HEK293 (cell line): ENCODE data around the gene PHACTR1.

Experiments used
- CTCF ChIA-PET: fragments of 350-600 bp; formaldehyde crosslinking; extraction: SDS; loops from one replicate; lab custom pipeline; 2021; ENCODE audit warnings: antibody characterized with exemption; lab: Yijun Ruan, JAX
- POLR2A ChIA-PET: fragments of 300-600 bp; formaldehyde crosslinking; extraction: SDS; loops from one replicate; lab custom pipeline; 2020; ENCODE audit warnings: antibody characterized with exemption, inconsistent platforms; lab: Yijun Ruan, JAX
- H3K27ac ChIP-seq: fragments of 200-500 bp; sonication (Bioruptor generic); 2 replicates; pipeline ENCODE4 v1.5.1; 2014; ENCODE audit warnings: low read depth, low read length, control low read depth, inconsistent platforms; ENCODE audit errors: extremely low read depth
- H3K36me3 ChIP-seq, 2 experiments: fragments of 200-500 bp in 1 of 2; sonication (Bioruptor generic) in 1 of 2; 1 replicate in 1 of 2; 2 replicates in 1 of 2; pipeline ENCODE4 v1.5.1; 2014 to 2017; ENCODE audit warnings: inconsistent platforms in 2 of 2, low read length in 2 of 2; ENCODE audit not compliant: control insufficient read depth in 2 of 2, insufficient read depth in 1 of 2
- H3K4me1 ChIP-seq: fragments of 200-500 bp; sonication (Bioruptor generic); 2 replicates; pipeline ENCODE4 v1.5.1; 2014; ENCODE audit warnings: mild to moderate bottlenecking, low read length, inconsistent platforms; ENCODE audit not compliant: control insufficient read depth, insufficient read depth
- H3K4me3 ChIP-seq: 2 replicates; pipeline ENCODE4 v1.5.1; 2011; ENCODE audit warnings: low read depth, mild to moderate bottlenecking, control low read depth, low read length, moderate library complexity
- H3K9me3 ChIP-seq: fragments of 200-500 bp; sonication (Bioruptor generic); 2 replicates; pipeline ENCODE4 v1.5.1; 2014; ENCODE audit warnings: low read depth, low read length, inconsistent platforms; ENCODE audit not compliant: control insufficient read depth, insufficient read depth
- FEZF1 ChIP-seq: fragments of 450-650 bp; formaldehyde crosslinking; IDR thresholded peaks from 2 replicates; pipeline ENCODE4 v1.5.1; 2016; ENCODE audit warnings: missing biosample characterization, missing genetic modification characterization
- OVOL3 ChIP-seq: fragments of 450-650 bp; formaldehyde crosslinking; IDR thresholded peaks from 2 replicates; pipeline ENCODE4 v1.5.1; 2016; ENCODE audit warnings: missing biosample characterization, missing genetic modification characterization
- REPIN1 ChIP-seq: fragments of 450-650 bp; formaldehyde crosslinking; IDR thresholded peaks from 2 replicates; pipeline ENCODE4 v1.5.1; 2017; ENCODE audit warnings: missing biosample characterization, missing genetic modification characterization, low read depth
- SCRT1 ChIP-seq: fragments of 450-650 bp; formaldehyde crosslinking; IDR thresholded peaks from 2 replicates; pipeline ENCODE4 v1.5.1; 2016; ENCODE audit warnings: missing biosample characterization, missing genetic modification characterization, borderline replicate concordance
- SCRT2 ChIP-seq: fragments of 450-650 bp; formaldehyde crosslinking; IDR thresholded peaks from 2 replicates; pipeline ENCODE4 v1.5.1; 2016; ENCODE audit warnings: missing biosample characterization, missing genetic modification characterization
- SP2 ChIP-seq: fragments of 450-650 bp; formaldehyde crosslinking; IDR thresholded peaks from 2 replicates; pipeline ENCODE4 v1.5.1; 2016; ENCODE audit warnings: missing biosample characterization, missing genetic modification characterization
- TSHZ1 ChIP-seq: fragments of 450-650 bp; formaldehyde crosslinking; IDR thresholded peaks from 2 replicates; pipeline ENCODE4 v1.5.1; 2016; ENCODE audit warnings: missing biosample characterization, missing genetic modification characterization, borderline replicate concordance
- ZBTB26 ChIP-seq: fragments of 450-650 bp; formaldehyde crosslinking; optimal IDR thresholded peaks from 2 replicates; pipeline ENCODE3; 2016; ENCODE audit warnings: missing biosample characterization, mild to moderate bottlenecking, missing genetic modification characterization
- ZEB2 ChIP-seq: fragments of 450-650 bp; formaldehyde crosslinking; IDR thresholded peaks from 2 replicates; pipeline ENCODE4 v1.5.1; 2016; ENCODE audit warnings: missing biosample characterization, missing genetic modification characterization
- ZNF112 ChIP-seq: fragments of 450-650 bp; formaldehyde crosslinking; IDR thresholded peaks from 2 replicates; pipeline ENCODE4 v1.5.0; 2017; ENCODE audit warnings: missing biosample characterization, missing genetic modification characterization
- ZNF121 ChIP-seq: fragments of 450-650 bp; formaldehyde crosslinking; IDR thresholded peaks from 2 replicates; pipeline ENCODE4 v1.5.1; 2016; ENCODE audit warnings: missing biosample characterization, missing genetic modification characterization
- ZNF146 ChIP-seq: fragments of 450-650 bp; formaldehyde crosslinking; IDR thresholded peaks from 2 replicates; pipeline ENCODE4 v1.5.1; 2016; ENCODE audit warnings: missing biosample characterization, missing genetic modification characterization
- ZNF16 ChIP-seq: fragments of 450-650 bp; formaldehyde crosslinking; IDR thresholded peaks from 2 replicates; pipeline ENCODE4 v1.5.1; 2016; ENCODE audit warnings: low read depth, missing biosample characterization, missing genetic modification characterization
- ZNF18 ChIP-seq: fragments of 450-650 bp; formaldehyde crosslinking; IDR thresholded peaks from 2 replicates; pipeline ENCODE4 v1.5.1; 2016; ENCODE audit warnings: missing biosample characterization, missing genetic modification characterization
- ZNF184 ChIP-seq: fragments of 450-650 bp; IDR thresholded peaks from 2 replicates; pipeline ENCODE4 v1.5.1; 2018; ENCODE audit warnings: missing biosample characterization, mild to moderate bottlenecking, missing genetic modification characterization
- ZNF555 ChIP-seq: fragments of 450-650 bp; formaldehyde crosslinking; conservative IDR thresholded peaks from 2 replicates; pipeline ENCODE4 v1.5.1; 2017; ENCODE audit warnings: missing biosample characterization, mild to moderate bottlenecking, missing genetic modification characterization, inconsistent platforms
- ZNF561 ChIP-seq: fragments of 450-650 bp; IDR thresholded peaks from 2 replicates; pipeline ENCODE4 v1.5.1; 2018; ENCODE audit warnings: missing biosample characterization, missing genetic modification characterization, borderline replicate concordance
- ZNF610 ChIP-seq: fragments of 450-650 bp; formaldehyde crosslinking; IDR thresholded peaks from 2 replicates; pipeline ENCODE4 v1.5.1; 2016; ENCODE audit warnings: missing biosample characterization, missing genetic modification characterization, borderline replicate concordance
- ZNF660 ChIP-seq: fragments of 450-650 bp; IDR thresholded peaks from 2 replicates; pipeline ENCODE4 v1.5.1; 2018; ENCODE audit warnings: missing biosample characterization, mild to moderate bottlenecking, missing genetic modification characterization
- ZSCAN30 ChIP-seq: fragments of 450-650 bp; IDR thresholded peaks from 2 replicates; pipeline ENCODE4 v1.5.1; 2018; ENCODE audit warnings: missing biosample characterization, mild to moderate bottlenecking, missing genetic modification characterization, moderate library complexity

Gene PHACTR1

GRCh38 chr6:13072686-13073347, 356.2 kb downstream of the PHACTR1 start:
- no peak overlapping the region for H3K27ac ChIP-seq
- TF ChIP-seq ZNF561 (no peak), ZNF18 (tag by site-specific recombination) (peak; percentile 46; the same call in 1 of the 2 replicates)
- no peak overlapping the region for H3K4me3 ChIP-seq
- ChIA-PET POLR2A (no interaction called here), CTCF (no interaction called here)
- H3K4me1 ChIP-seq: no peaks in the 10 kb centered on the region
- no peaks in the 10 kb centered on the region for H3K36me3 ChIP-seq
- no peaks in the 10 kb centered on the region for H3K9me3 ChIP-seq

GRCh38 chr6:13074415-13075140, 358.0 kb downstream of the PHACTR1 start:
- Histone ChIP-seq H3K27ac (no peak overlapping the region), H3K36me3 (no peaks in the 10 kb centered on the region), H3K4me3 (no peak overlapping the region), H3K9me3 (no peaks in the 10 kb centered on the region), H3K4me1 (no peaks in the 10 kb centered on the region)
- ChIA-PET CTCF (interaction anchor here (0.7 to 1.3 kb wide), 2 partner anchors 67 to 164 kb away, joined by 3 to 4 read pairs; no protein-coding TSS in a partner anchor), POLR2A (no interaction called here)
- TF ChIP-seq ZSCAN30 (tag by site-specific recombination): no peak
- TF ChIP-seq ZNF121 (tag by site-specific recombination): no peak
- TF ChIP-seq REPIN1: no peak
- TF ChIP-seq ZNF660 (tag by site-specific recombination): no peak
- no peak for TF ChIP-seq TSHZ1 (tag by site-specific recombination)
- peak; percentile 51; the same call in 1 of the 2 replicates for TF ChIP-seq SCRT1 (tag by site-specific recombination)
- TF ChIP-seq OVOL3 (tag by site-specific recombination): no peak
- TF ChIP-seq ZNF112 (tag by site-specific recombination): no peak
- TF ChIP-seq ZBTB26 (tag by site-specific recombination): no peak
- TF ChIP-seq ZNF16 (tag by site-specific recombination): no peak
- TF ChIP-seq ZNF146: no peak
- TF ChIP-seq ZNF184 (tag by site-specific recombination): no peak
- TF ChIP-seq ZNF610 (tag by site-specific recombination): no peak
- TF ChIP-seq ZEB2 (tag by site-specific recombination): no peak
- TF ChIP-seq SP2 (tag by site-specific recombination): no peak
- peak; percentile 87 for TF ChIP-seq SCRT2 (tag by site-specific recombination)
- no peak for TF ChIP-seq FEZF1
- no peak for TF ChIP-seq ZNF555 (tag by site-specific recombination)
